B cell (primary cell): Measurements from ENCODE around the gene TMEM164. TPM values are rescaled to one million over a fixed set of nuclear protein-coding genes. Genes with fewer than 3 reads are reported as not detected.

Experiments
- ATAC-seq: fragments of 200-7000 bp; cut with Tn5 transposase; one replicate; pipeline ENCODE4 v1.10.0; 2021; ENCODE audit warnings: low read depth, mild to moderate bottlenecking, moderate number of reproducible peaks, moderate library complexity
- CTCF ChIA-PET: fragments of 350-600 bp; sonication (Branson Sonifier 250); formaldehyde crosslinking; loops from one replicate; lab custom pipeline; 2021; ENCODE audit warnings: antibody characterized with exemption, inconsistent platforms; lab: Charles Lee
- POLR2A ChIA-PET: fragments of 350-600 bp; sonication (Branson Sonifier 250); formaldehyde crosslinking; loops from one replicate; lab custom pipeline; 2021; ENCODE audit warnings: antibody characterized with exemption; lab: Charles Lee
- DNase-seq: peaks from one replicate; pipeline ENCODE4 v3.0.0; 2013
- H2AFZ ChIP-seq: 2 replicates; pipeline ENCODE4 v1.6.1; 2012; ENCODE audit warnings: mild to moderate bottlenecking, low read depth, low read length; ENCODE audit not compliant: insufficient read depth, poor library complexity, severe bottlenecking
- H3K27ac ChIP-seq, 2 donors: 1 replicate in 1 of 2; 2 replicates in 1 of 2; pipeline ENCODE4 v1.5.1; 2012 to 2013; ENCODE audit warnings: low read length in 2 of 2, mild to moderate bottlenecking in 2 of 2, moderate library complexity in 1 of 2
- H3K27me3 ChIP-seq, 4 experiments: fragments of 200-600 bp in 1 of 4; sonication (generic) in 1 of 4; replicated peaks in 1 of 4; 1 replicate in 2 of 4; 2 replicates in 2 of 4; pipeline versions ENCODE4 v1.6.1 to v1.7.0; 2013 to 2016; ENCODE audit warnings: low read length in 3 of 4, mild to moderate bottlenecking in 2 of 4, mixed read lengths in 1 of 4, moderate library complexity in 1 of 4; ENCODE audit not compliant: insufficient read depth in 4 of 4, control insufficient read depth in 3 of 4; ENCODE audit errors: control extremely low read depth in 1 of 4
- H3K36me3 ChIP-seq, 2 experiments: replicated peaks in 1 of 2; 1 replicate in 1 of 2; 2 replicates in 1 of 2; pipeline versions ENCODE4 v1.6.1 to v1.7.1; 2013; ENCODE audit warnings: low read length in 1 of 2; ENCODE audit not compliant: insufficient read depth in 2 of 2, control insufficient read depth in 1 of 2; ENCODE audit errors: control extremely low read depth in 1 of 2, extremely low read depth in 1 of 2
- H3K4me1 ChIP-seq, 2 donors: fragments of 200-600 bp in 1 of 2; sonication (generic) in 1 of 2; 1 replicate in 1 of 2; 2 replicates in 1 of 2; pipeline versions ENCODE4 v1.5.1 to v1.6.1; 2013 to 2017; ENCODE audit warnings: low read length in 2 of 2; ENCODE audit not compliant: control insufficient read depth in 2 of 2, insufficient read depth in 2 of 2
- H3K4me2 ChIP-seq: replicated peaks from 2 replicates; pipeline ENCODE3; 2012; ENCODE audit warnings: mild to moderate bottlenecking, low read depth, low read length; ENCODE audit not compliant: poor library complexity, severe bottlenecking
- H3K4me3 ChIP-seq, 5 experiments: fragments of 200-600 bp in 1 of 5; sonication (generic) in 1 of 5; 1 replicate in 3 of 5; 2 replicates in 2 of 5; pipeline versions ENCODE4 v1.5.1 to v1.7.0; 2011 to 2016; ENCODE audit warnings: low read length in 4 of 5, mild to moderate bottlenecking in 4 of 5, low read depth in 2 of 5, control low read depth in 1 of 5, moderate library complexity in 1 of 5; ENCODE audit not compliant: insufficient read depth in 1 of 5; ENCODE audit errors: control extremely low read depth in 1 of 5, extremely low read depth in 1 of 5
- H3K79me2 ChIP-seq: fragments of 200-600 bp; sonication (generic); one replicate; pipeline ENCODE4 v1.6.0; 2016; ENCODE audit warnings: low read length; ENCODE audit not compliant: control insufficient read depth, insufficient read depth
- H3K9ac ChIP-seq: fragments of 200-600 bp; sonication (generic); 2 replicates; pipeline ENCODE4 v1.6.1; 2017; ENCODE audit warnings: mild to moderate bottlenecking, low read length, moderate library complexity
- H3K9me3 ChIP-seq, 3 donors: one replicate each; pipeline versions ENCODE4 v1.6.1 to v1.7.1; 2013; ENCODE audit warnings: low read length in 2 of 3; ENCODE audit not compliant: control insufficient read depth in 2 of 3, insufficient read depth in 1 of 3; ENCODE audit errors: control extremely low read depth in 1 of 3
- H4K20me1 ChIP-seq: 2 replicates; pipeline ENCODE4 v1.6.0; 2012; ENCODE audit warnings: mild to moderate bottlenecking, low read length; ENCODE audit not compliant: insufficient read depth, control insufficient read depth, poor library complexity, severe bottlenecking
- H3K27ac Mint-ChIP-seq: one replicate; pipeline ENCODE4 v1.8.0; 2021; ENCODE audit warnings: mixed read lengths
- H3K27me3 Mint-ChIP-seq: one replicate; pipeline ENCODE4 v1.8.0; 2021; ENCODE audit warnings: mixed read lengths
- H3K4me1 Mint-ChIP-seq: one replicate; pipeline ENCODE4 v1.8.0; 2021; ENCODE audit warnings: mixed read lengths
- H3K4me3 Mint-ChIP-seq: one replicate; pipeline ENCODE4 v1.8.0; 2021; ENCODE audit warnings: mixed read lengths
- H3K9me3 Mint-ChIP-seq: one replicate; pipeline ENCODE4 v1.8.0; 2022; ENCODE audit warnings: mixed read lengths; ENCODE audit not compliant: insufficient read depth
- CTCF ChIP-seq: fragments of 200-600 bp; IDR thresholded peaks from one replicate; pipeline ENCODE4 v1.8.0; 2022; ENCODE audit warnings: antibody characterized with exemption, mild to moderate bottlenecking
- EZH2 ChIP-seq: IDR thresholded peaks from 2 replicates; pipeline ENCODE4 v1.6.1; 2012; ENCODE audit warnings: borderline replicate concordance, low read depth, mild to moderate bottlenecking, moderate library complexity, low read length; ENCODE audit not compliant: insufficient read depth, poor library complexity, severe bottlenecking
- WGBS: methylation state at CpG from one replicate; pipeline ENCODE4 v1.1.5; 2013; ENCODE audit warnings: missing lambda C conversion rate; ENCODE audit not compliant: insufficient coverage; 5-methylcytosine and 5-hydroxymethylcytosine counted together
- intact Hi-C: fragments of 100-400 bp; cut with micrococcal nuclease; formaldehyde crosslinking; loops from one replicate; pipeline ENCODE4 v1.10.0; 2022
- polyA plus RNA-seq: library from polyadenylated mRNA; depleted of rRNA; stranded (reverse); fragments of >200 nt; gene quantifications from 2 replicates; pipeline ENCODE4 v1.2.3, GENCODE V29; 2012
- total RNA-seq, 2 donors: library from RNA; stranded (reverse); fragments of 120-200 nt in 1 of 2; gene quantifications; 1 replicate in 1 of 2; 2 replicates in 1 of 2; pipeline versions ENCODE4 v1.2.3 to v1.2.4, GENCODE V29; 2013 to 2022

Gene TMEM164
- total and polyA plus RNA-seq, 2 donors (not counting 1 experiment from before 2014, with no cell fraction given): 9.4 to 26.6 TPM

GRCh38 chrX:110050386-110050785 lies 47.5 kb downstream of the TMEM164 start:
- H3K9ac ChIP-seq: no peak overlapping the region
- no peak overlapping the region for H3K4me3 ChIP-seq
- no peaks in the 10 kb centered on the region for H3K9me3 Mint-ChIP-seq
- H2AFZ ChIP-seq: no peak overlapping the region
- ChIA-PET CTCF (no interaction called here), POLR2A (no interaction called here)
- intact Hi-C loops: no loop called here
- TF ChIP-seq CTCF: no peak
- TF ChIP-seq EZH2: no peak
- H3K27me3 ChIP-seq: no peaks in the 10 kb centered on the region
- no peaks in the 10 kb centered on the region for H3K79me2 ChIP-seq
- H3K4me1 Mint-ChIP-seq: peaks cover 3% of the 10 kb centered on the region
- H3K27ac Mint-ChIP-seq: no peak overlapping the region
- ATAC-seq: no peak
- H3K4me2 ChIP-seq: no peak overlapping the region
- H3K27ac ChIP-seq: no peak overlapping the region
- DNase-seq: no peak
- H3K4me1 ChIP-seq: no peaks in the 10 kb centered on the region
- H3K27me3 Mint-ChIP-seq: no peaks in the 10 kb centered on the region
- no peaks in the 10 kb centered on the region for H4K20me1 ChIP-seq
- H3K36me3 ChIP-seq: peaks cover 0 to 2% of the 10 kb centered on the region in 2 experiments
- H3K4me3 Mint-ChIP-seq: no peak overlapping the region
- no CpG with 5 or more reads among the region's 2 CpGs for WGBS
- peaks cover 0 to 2% (median 0%) of the 10 kb centered on the region in 3 donors for H3K9me3 ChIP-seq

DNA sequence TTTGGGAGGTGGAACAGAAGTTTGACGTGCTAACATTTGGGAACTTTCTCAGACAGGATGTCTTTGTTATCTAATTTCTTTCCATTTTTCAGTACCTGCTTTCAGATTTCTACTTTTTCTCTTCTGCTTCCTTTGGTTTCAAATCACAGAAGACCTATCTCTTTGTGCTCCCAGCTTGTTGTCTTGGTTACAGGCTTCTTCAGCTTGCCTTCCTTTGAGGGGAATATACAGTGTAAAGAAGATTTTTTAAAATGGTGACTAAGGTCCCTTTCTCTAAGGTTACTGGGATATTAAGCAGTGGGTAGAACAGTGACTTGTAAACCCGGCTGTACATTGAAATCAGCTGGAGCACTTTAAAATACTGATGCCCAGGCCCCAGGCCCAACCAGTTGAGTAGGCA lies 48.0 kb downstream of the TMEM164 start:
- no peak for TF ChIP-seq EZH2
- no peak for TF ChIP-seq CTCF
- H3K9me3 Mint-ChIP-seq: no peaks in the 10 kb centered on the region
- no peaks in the 10 kb centered on the region for H4K20me1 ChIP-seq
- H3K4me3 ChIP-seq: no peak overlapping the region
- POLR2A ChIA-PET: no interaction called here
- H3K4me1 Mint-ChIP-seq: peaks cover 7% of the 10 kb centered on the region
- WGBS: no CpG with 5 or more reads among the region's 2 CpGs
- H3K9me3 ChIP-seq: peaks cover 0 to 2% (median 0%) of the 10 kb centered on the region in 3 donors
- H3K9ac ChIP-seq: no peak overlapping the region
- no peak overlapping the region for H3K27ac Mint-ChIP-seq
- intact Hi-C loops: no loop called here
- no peak overlapping the region for H3K4me3 Mint-ChIP-seq
- CTCF ChIA-PET: no interaction called here
- no peak overlapping the region for H3K27ac ChIP-seq
- DNase-seq (no peak), ATAC-seq (no peak)
- H3K36me3 ChIP-seq: peaks cover 0 to 2% of the 10 kb centered on the region in 2 experiments
- no peaks in the 10 kb centered on the region for H3K79me2 ChIP-seq
- no peak overlapping the region for H2AFZ ChIP-seq
- no peaks in the 10 kb centered on the region for H3K27me3 ChIP-seq
- no peak overlapping the region for H3K4me2 ChIP-seq
- no peaks in the 10 kb centered on the region for H3K4me1 ChIP-seq
- no peaks in the 10 kb centered on the region for H3K27me3 Mint-ChIP-seq
